ENCODE results near the gene PCBP3.

Gene PCBP3

DNA sequence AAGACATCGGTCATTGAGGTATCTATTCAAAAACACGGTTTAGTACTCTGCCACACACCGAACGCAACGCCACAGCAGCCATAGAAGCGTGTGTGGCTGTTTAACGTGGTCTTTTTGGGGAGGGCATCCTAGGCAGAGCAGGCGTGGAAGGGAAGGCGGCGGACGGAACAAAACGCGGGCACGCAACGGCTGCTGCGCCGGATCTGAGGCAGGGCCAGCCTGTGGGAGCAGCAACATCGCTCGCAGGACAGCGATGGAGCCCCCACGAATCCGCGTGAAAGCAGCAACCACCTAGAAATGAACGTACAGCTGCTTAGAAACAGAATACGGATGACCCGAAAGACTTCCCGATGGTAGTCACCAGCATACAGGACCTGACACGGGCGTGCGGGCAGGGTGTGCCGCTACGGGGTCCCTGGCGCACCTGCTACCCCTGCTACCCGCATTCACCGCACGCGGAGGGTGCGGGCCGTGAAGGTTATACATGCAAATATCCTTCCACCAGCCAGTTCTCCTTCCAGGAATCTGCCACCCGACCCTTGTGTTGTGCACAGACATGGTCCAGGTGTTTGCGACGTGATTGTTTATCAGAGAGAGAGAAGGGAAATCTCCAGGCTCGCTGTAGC lies 223.6 kb downstream of the PCBP3 start:
- H3K4me3 ChIP-seq (ENCODE audit: low read depth in 1 of 2, low read length in 2 of 2), result no peak overlapping the region
- DNase-seq, result no peak
- H3K9me3 ChIP-seq (ENCODE audit: insufficient read depth, low read length, severe bottlenecking), result no peaks in the 10 kb centered on the region
- no peak overlapping the region for H3K27ac ChIP-seq (ENCODE audit: low read length)
- no peaks in the 10 kb centered on the region for H3K36me3 ChIP-seq (ENCODE audit: insufficient read depth, low read length)
- no peaks in the 10 kb centered on the region for H4K20me1 ChIP-seq (ENCODE audit: insufficient read depth, low read length)
- H3K4me1 ChIP-seq (ENCODE audit: insufficient read depth, low read length), result no peaks in the 10 kb centered on the region
- TF ChIP-seq, protein P1, sequence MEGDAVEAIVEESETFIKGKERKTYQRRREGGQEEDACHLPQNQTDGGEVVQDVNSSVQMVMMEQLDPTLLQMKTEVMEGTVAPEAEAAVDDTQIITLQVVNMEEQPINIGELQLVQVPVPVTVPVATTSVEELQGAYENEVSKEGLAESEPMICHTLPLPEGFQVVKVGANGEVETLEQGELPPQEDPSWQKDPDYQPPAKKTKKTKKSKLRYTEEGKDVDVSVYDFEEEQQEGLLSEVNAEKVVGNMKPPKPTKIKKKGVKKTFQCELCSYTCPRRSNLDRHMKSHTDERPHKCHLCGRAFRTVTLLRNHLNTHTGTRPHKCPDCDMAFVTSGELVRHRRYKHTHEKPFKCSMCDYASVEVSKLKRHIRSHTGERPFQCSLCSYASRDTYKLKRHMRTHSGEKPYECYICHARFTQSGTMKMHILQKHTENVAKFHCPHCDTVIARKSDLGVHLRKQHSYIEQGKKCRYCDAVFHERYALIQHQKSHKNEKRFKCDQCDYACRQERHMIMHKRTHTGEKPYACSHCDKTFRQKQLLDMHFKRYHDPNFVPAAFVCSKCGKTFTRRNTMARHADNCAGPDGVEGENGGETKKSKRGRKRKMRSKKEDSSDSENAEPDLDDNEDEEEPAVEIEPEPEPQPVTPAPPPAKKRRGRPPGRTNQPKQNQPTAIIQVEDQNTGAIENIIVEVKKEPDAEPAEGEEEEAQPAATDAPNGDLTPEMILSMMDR (IDR thresholded peaks at IDR 0.05; ENCODE audit: borderline replicate concordance, extremely low read depth, low read length, poor library complexity, severe bottlenecking), result no peak
- TF ChIP-seq EZH2 (IDR thresholded peaks at IDR 0.05; ENCODE audit: borderline replicate concordance, low read depth, low read length, severe bottlenecking), result no peak
- no peaks in the 10 kb centered on the region for H3K27me3 ChIP-seq (ENCODE audit: insufficient read depth, low read length, poor library complexity)
- H3K79me2 ChIP-seq (ENCODE audit: insufficient read depth, low read length), result no peaks in the 10 kb centered on the region
- H3K9ac ChIP-seq (ENCODE audit: low read depth, low read length), result no peak overlapping the region
- no peak for ATAC-seq (ENCODE audit: insufficient read depth, low read depth)
- no peak overlapping the region for H3K4me2 ChIP-seq (ENCODE audit: insufficient read depth, low read length)
- H2AFZ ChIP-seq (ENCODE audit: low read depth, low read length), result no peak overlapping the region

DNA sequence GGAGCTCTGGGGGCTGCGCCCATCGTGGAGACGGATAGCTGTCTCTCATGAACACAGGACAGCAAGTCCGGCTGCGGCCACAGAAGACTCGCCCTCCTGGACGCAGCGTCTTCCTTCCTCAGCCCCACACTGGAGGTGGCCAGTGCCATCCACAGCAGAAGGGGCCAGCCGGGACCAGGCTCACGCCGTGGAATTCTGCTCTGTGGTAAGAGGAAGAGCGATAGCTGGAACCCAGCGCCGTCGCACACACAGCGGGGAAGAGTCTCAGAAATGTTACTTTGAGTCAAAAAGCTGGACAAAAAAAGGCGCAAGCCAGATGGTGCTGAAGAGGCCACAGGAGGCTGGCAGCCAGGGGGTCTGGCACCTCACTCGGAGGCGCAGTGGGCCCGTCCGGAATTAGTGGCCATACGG lies 224.2 kb downstream of the PCBP3 start:
- TF ChIP-seq EZH2 (IDR thresholded peaks at IDR 0.05; ENCODE audit: borderline replicate concordance, low read depth, low read length, severe bottlenecking), result no peak
- TF ChIP-seq, protein P1 (IDR thresholded peaks at IDR 0.05; ENCODE audit: borderline replicate concordance, extremely low read depth, low read length, poor library complexity, severe bottlenecking), result no peak
- Histone ChIP-seq H3K4me1 (ENCODE audit: insufficient read depth, low read length) (no peaks in the 10 kb centered on the region), H2AFZ (ENCODE audit: low read depth, low read length) (no peak overlapping the region), H4K20me1 (ENCODE audit: insufficient read depth, low read length) (no peaks in the 10 kb centered on the region), H3K27ac (ENCODE audit: low read length) (no peak overlapping the region), H3K9me3 (ENCODE audit: insufficient read depth, low read length, severe bottlenecking) (no peaks in the 10 kb centered on the region), H3K4me3 (ENCODE audit: low read depth in 1 of 2, low read length in 2 of 2) (no peak overlapping the region), H3K79me2 (ENCODE audit: insufficient read depth, low read length) (no peaks in the 10 kb centered on the region), H3K36me3 (ENCODE audit: insufficient read depth, low read length) (no peaks in the 10 kb centered on the region), H3K27me3 (ENCODE audit: insufficient read depth, low read length, poor library complexity) (no peaks in the 10 kb centered on the region), H3K4me2 (ENCODE audit: insufficient read depth, low read length) (no peak overlapping the region), H3K9ac (ENCODE audit: low read depth, low read length) (no peak overlapping the region)
- DNase-seq (no peak), ATAC-seq (ENCODE audit: insufficient read depth, low read depth) (no peak)

DNA sequence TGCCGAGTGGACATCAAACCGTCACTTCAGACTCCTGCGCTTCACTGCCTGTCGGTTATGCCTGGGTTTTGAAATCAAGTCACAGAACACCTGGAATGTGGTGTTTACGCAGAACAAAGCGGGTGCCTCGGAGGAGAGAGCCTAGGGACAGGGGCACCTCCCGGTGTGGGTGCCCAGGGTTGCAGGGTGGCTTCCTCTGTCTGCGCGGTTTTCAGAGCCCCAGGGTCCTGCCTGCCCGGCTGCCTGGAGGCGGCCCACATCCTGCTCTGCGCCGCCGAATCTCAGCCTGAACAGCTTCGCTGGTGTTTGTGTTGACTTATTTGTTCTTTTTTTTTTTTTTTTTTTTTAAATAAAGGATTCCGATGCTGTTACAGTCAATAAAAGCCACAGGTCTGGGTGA lies 224.6 kb downstream of the PCBP3 start:
- Histone ChIP-seq H3K4me1 (ENCODE audit: insufficient read depth, low read length) (no peaks in the 10 kb centered on the region), H3K27ac (ENCODE audit: low read length) (no peak overlapping the region), H3K9ac (ENCODE audit: low read depth, low read length) (no peak overlapping the region), H3K27me3 (ENCODE audit: insufficient read depth, low read length, poor library complexity) (no peaks in the 10 kb centered on the region), H3K79me2 (ENCODE audit: insufficient read depth, low read length) (no peaks in the 10 kb centered on the region), H3K36me3 (ENCODE audit: insufficient read depth, low read length) (no peaks in the 10 kb centered on the region), H2AFZ (ENCODE audit: low read depth, low read length) (no peak overlapping the region), H3K9me3 (ENCODE audit: insufficient read depth, low read length, severe bottlenecking) (no peaks in the 10 kb centered on the region), H4K20me1 (ENCODE audit: insufficient read depth, low read length) (no peaks in the 10 kb centered on the region), H3K4me2 (ENCODE audit: insufficient read depth, low read length) (no peak overlapping the region), H3K4me3 (ENCODE audit: low read depth in 1 of 2, low read length in 2 of 2) (no peak overlapping the region)
- DNase-seq (peak; percentile 42), ATAC-seq (ENCODE audit: insufficient read depth, low read depth) (peak; percentile 78)
- no peak for TF ChIP-seq EZH2 (IDR thresholded peaks at IDR 0.05; ENCODE audit: borderline replicate concordance, low read depth, low read length, severe bottlenecking)

DNA sequence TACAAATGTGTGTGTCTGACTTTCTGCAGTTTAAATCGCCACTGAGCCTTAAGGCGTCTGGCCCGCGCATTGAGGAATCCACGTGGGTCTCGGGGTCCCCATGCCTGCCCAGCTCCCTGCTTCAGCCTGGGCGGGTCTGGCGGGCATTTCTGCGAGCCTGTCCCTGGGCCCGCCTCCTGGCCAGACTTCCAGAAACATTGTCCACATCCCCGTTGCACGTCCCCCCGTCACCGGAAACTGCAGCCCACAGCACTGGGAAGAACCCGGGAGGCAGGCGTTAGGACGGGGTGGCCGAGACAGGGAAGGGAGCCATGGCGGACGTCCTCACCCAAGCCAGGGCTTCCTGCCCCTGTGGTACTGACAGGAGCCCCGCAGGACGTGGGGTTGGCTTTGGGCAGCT lies 225.0 kb downstream of the PCBP3 start:
- Histone ChIP-seq H3K27ac (ENCODE audit: low read length) (no peak overlapping the region), H3K27me3 (ENCODE audit: insufficient read depth, low read length, poor library complexity) (no peaks in the 10 kb centered on the region)
- ATAC-seq (ENCODE audit: insufficient read depth, low read depth), result no peak

More for the DNA sequence above, 225.0 kb downstream of the PCBP3 start:
- Histone ChIP-seq H2AFZ (ENCODE audit: low read depth, low read length) (no peak overlapping the region), H3K9ac (ENCODE audit: low read depth, low read length) (no peak overlapping the region), H3K4me3 (ENCODE audit: low read depth in 1 of 2, low read length in 2 of 2) (no peak overlapping the region), H3K9me3 (ENCODE audit: insufficient read depth, low read length, severe bottlenecking) (no peaks in the 10 kb centered on the region), H3K79me2 (ENCODE audit: insufficient read depth, low read length) (no peaks in the 10 kb centered on the region), H3K4me1 (ENCODE audit: insufficient read depth, low read length) (no peaks in the 10 kb centered on the region), H4K20me1 (ENCODE audit: insufficient read depth, low read length) (no peaks in the 10 kb centered on the region), H3K4me2 (ENCODE audit: insufficient read depth, low read length) (no peak overlapping the region), H3K36me3 (ENCODE audit: insufficient read depth, low read length) (no peaks in the 10 kb centered on the region)
- TF ChIP-seq, protein P1 (IDR thresholded peaks at IDR 0.05; ENCODE audit: borderline replicate concordance, extremely low read depth, low read length, poor library complexity, severe bottlenecking), result no peak
- TF ChIP-seq EZH2 (IDR thresholded peaks at IDR 0.05; ENCODE audit: borderline replicate concordance, low read depth, low read length, severe bottlenecking), result no peak
- no peak for DNase-seq
